A549 treated with Hydrocortisone at 1 μM for 4 hours (cell line): ENCODE data around the gene AANAT. TPM values are rescaled to one million over a fixed set of nuclear protein-coding genes. Genes with fewer than 3 reads are reported as not detected.

Source experiments
- total RNA-seq: library from RNA; stranded (reverse); fragments of 200-300 nt; extraction: Qiagen RNA extraction; gene quantifications from 5 replicates; pipeline ENCODE4 v1.2.3, GENCODE V29; 2022

Gene AANAT
- 0.22 to 0.49 TPM (median 0.32 TPM) in 5 replicates for total RNA-seq

GRCh38 chr17:76467366-76467765 is at the start of gene AANAT:
TSS of gene AANAT (plus strand) at chr17:76467603. CDS start at chr17:76468747, 1,144 bp downstream.

GRCh38 chr17:76452660-76453430 is 14.6 kb upstream of the AANAT start, which contains the start of gene UBE2O:
TSS of gene UBE2O (minus strand) at chr17:76453152. CDS start at chr17:76453141, 11 bp downstream.

GRCh38 chr17:76501018-76501826 is 33.8 kb downstream of the AANAT start, which contains the start of gene RHBDF2:
TSS of gene RHBDF2 (minus strand) at chr17:76501423. CDS start at chr17:76481524, 19,899 bp downstream.

Other genes starting within 250 kb of the AANAT start
- gene RNF157, start 227.1 kb upstream of the AANAT start, total RNA-seq = 8.2 to 11.2 TPM (median 10.6 TPM) in 5 replicates
- gene UBALD2, start 202.3 kb upstream of the AANAT start, total RNA-seq = 87.3 to 156 TPM (median 136 TPM) in 5 replicates
- gene QRICH2, start 159.3 kb upstream of the AANAT start, total RNA-seq = 0.62 to 1.2 TPM (median 1.0 TPM) in 5 replicates
- 52.0 to 64.4 TPM (median 57.8 TPM) in 5 replicates for gene PRPSAP1, start 113.7 kb upstream of the AANAT start, total RNA-seq
- gene SPHK1, start 83.0 kb upstream of the AANAT start, total RNA-seq = 32.8 to 45.8 TPM (median 40.0 TPM) in 5 replicates
- gene UBE2O, start 14.5 kb upstream of the AANAT start, total RNA-seq = 27.5 to 29.7 TPM (median 28.1 TPM) in 5 replicates
- 56.4 to 64.3 TPM (median 60.7 TPM) in 5 replicates for gene RHBDF2, start 33.8 kb downstream of the AANAT start, total RNA-seq
- gene CYGB, start 70.1 kb downstream of the AANAT start, total RNA-seq = 0.68 to 1.6 TPM (median 0.87 TPM) in 5 replicates
- 0.08 TPM in 1 of 5 replicates, not detected in the others for gene PRCD, start 72.4 kb downstream of the AANAT start, total RNA-seq
- 0.23 to 0.58 TPM (median 0.53 TPM) in 5 replicates for gene ST6GALNAC2, start 118.3 kb downstream of the AANAT start, total RNA-seq
- 0.05 to 0.25 TPM (median 0.13 TPM) in 5 replicates for gene ST6GALNAC1, start 176.2 kb downstream of the AANAT start, total RNA-seq
- gene MXRA7, start 243.4 kb downstream of the AANAT start, total RNA-seq = 62.0 to 69.4 TPM (median 64.9 TPM) in 5 replicates